Spleen (tissue), 11 donors: ENCODE results near the gene SLC7A11. TPM values are rescaled to one million over a fixed set of nuclear protein-coding genes. Genes with fewer than 3 reads are reported as not detected.
A peak's percentile ranks its signal among the peaks of the same experiment; 100 is the strongest.

ENCODE experiments used
- DNase-seq: peaks from one replicate; pipeline ENCODE4 v3.0.0-alpha.2; 2020
- H3K27ac ChIP-seq, 8 donors: fragments of 200-600 bp; sonication (generic) in 7 of 8; 1 replicate in 4 of 8; 2 replicates in 4 of 8; pipeline versions ENCODE4 v1.5.0 to v1.8.0; 2016 to 2021; ENCODE audit warnings: inconsistent platforms in 4 of 8, mild to moderate bottlenecking in 4 of 8, moderate library complexity in 1 of 8
- H3K27me3 ChIP-seq, 7 donors: fragments of 200-600 bp; sonication (generic) in 6 of 7; replicated peaks in 1 of 7; 1 replicate in 4 of 7; 2 replicates in 3 of 7; pipeline versions ENCODE4 v1.5.0 to v1.8.0; 2016 to 2021; ENCODE audit warnings: inconsistent platforms in 3 of 7, mild to moderate bottlenecking in 1 of 7
- H3K36me3 ChIP-seq, 6 donors: fragments of 200-600 bp; sonication (generic) in 5 of 6; 1 replicate in 4 of 6; 2 replicates in 2 of 6; pipeline versions ENCODE4 v1.5.0 to v1.8.0; 2016 to 2021; ENCODE audit warnings: inconsistent platforms in 2 of 6
- H3K4me1 ChIP-seq, 6 donors: fragments of 200-600 bp; sonication (generic) in 5 of 6; 1 replicate in 3 of 6; 2 replicates in 3 of 6; pipeline versions ENCODE4 v1.5.0 to v1.8.0; 2016 to 2021; ENCODE audit warnings: inconsistent platforms in 3 of 6
- H3K4me3 ChIP-seq, 8 donors: fragments of 200-600 bp; sonication (generic) in 7 of 8; 1 replicate in 4 of 8; 2 replicates in 4 of 8; pipeline versions ENCODE4 v1.5.0 to v1.8.0; 2016 to 2021; ENCODE audit warnings: inconsistent platforms in 4 of 8, mild to moderate bottlenecking in 4 of 8, moderate library complexity in 2 of 8
- H3K9me3 ChIP-seq, 8 donors: fragments of 200-600 bp; sonication (generic) in 7 of 8; 1 replicate in 4 of 8; 2 replicates in 4 of 8; pipeline versions ENCODE4 v1.5.0 to v1.8.0; 2016 to 2021; ENCODE audit warnings: inconsistent platforms in 4 of 8
- POLR2A ChIP-seq, 3 donors: fragments of 450-650 bp; IDR thresholded peaks; one replicate each; pipeline ENCODE4 v1.5.1; 2017; ENCODE audit warnings: antibody characterized with exemption in 3 of 3, mild to moderate bottlenecking in 1 of 3
- POLR2AphosphoS5 ChIP-seq, 3 donors: sonication (generic); formaldehyde crosslinking; IDR thresholded peaks; one replicate each; pipeline ENCODE4 v1.5.1; 2017; ENCODE audit warnings: antibody characterized with exemption in 3 of 3
- WGBS, 5 donors: extraction: QIAGEN DNeasy Blood & Tissue Kit in 3 of 5; methylation state at CpG; one replicate each; pipeline versions ENCODE4 v1.1.5 to v1.1.7; 2013 to 2018; 5-methylcytosine and 5-hydroxymethylcytosine counted together
- intact Hi-C: fragments of 100-400 bp; cut with DNase I; formaldehyde crosslinking; loops from one replicate; pipeline ENCODE4 v1.15.0; 2023; ENCODE audit warnings: low total_unique reads
- polyA plus RNA-seq, 3 donors: library from polyadenylated mRNA; stranded (reverse); fragments of 200-250 nt; gene quantifications; one replicate each; pipeline ENCODE4 v1.2.1, GENCODE V29; 2013
- total RNA-seq, 7 donors: library from RNA; depleted of rRNA in 3 of 7; stranded (reverse); fragments of >200 nt in 3 of 7; fragmentation: NEBNext Ultra II Directional in 4 of 7; extraction: Animal tissue kit (Norgen Biotek cat#: 25700) in 4 of 7; gene quantifications; one replicate each; pipeline versions ENCODE4 v1.1.0 to v1.2.1, GENCODE V29; 2016 to 2021
- TF ChIP-seq, protein P1 (sequence below), 11 experiments: fragments of 200-600 bp in 7 of 11; fragments of 450-650 bp in 4 of 11; sonication (generic) in 4 of 11; IDR thresholded peaks in 8 of 11; conservative IDR thresholded peaks in 3 of 11; 1 replicate in 7 of 11; 2 replicates in 4 of 11; pipeline versions ENCODE4 v1.4.0 to v1.8.0; 2016 to 2021; ENCODE audit warnings: antibody characterized with exemption in 11 of 11, inconsistent platforms in 4 of 11, mild to moderate bottlenecking in 1 of 11
- donor health status: healthy with polysubstance abuse.
- donor health status: DM: no; HTN: no; CAD: no; lungs with moderate emphysema.
- donor health status: DM: no; HTN: no; CAD: no.
- donor health status: Bipolar disorder and iron deficiency.
- donor health status: healthy.
- donor health status: DM: no; HTN: no; CAD: no.
- donor health status: DM: yes; HTN: yes; CAD: no.

The SLC7A11 gene
- total and polyA plus RNA-seq, 10 donors: 0.13 to 2.1 (median 0.52) TPM

DNA sequence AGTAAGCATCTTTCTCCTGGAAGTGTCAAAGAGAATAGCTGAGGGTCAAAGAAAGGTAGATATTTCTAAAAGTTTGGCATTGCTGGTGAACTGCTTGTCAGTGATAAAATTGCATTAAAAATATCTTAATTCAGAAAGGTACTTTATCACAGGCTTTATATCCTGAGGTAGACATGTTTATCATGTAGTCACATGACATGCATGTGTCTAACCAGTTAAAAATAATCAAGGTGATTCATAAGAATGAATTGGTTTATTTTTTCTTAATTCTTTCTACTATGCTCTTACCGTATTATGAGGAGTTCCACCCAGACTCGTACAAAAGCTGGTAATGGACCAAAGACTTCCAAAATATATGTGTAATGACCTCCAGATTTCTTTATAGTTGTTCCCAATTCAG is 6.1 kb downstream of the SLC7A11 start:
- H3K27me3 ChIP-seq: no peaks in the 10 kb centered on the region
- no peak overlapping the region for H3K4me3 ChIP-seq
- no peak for DNase-seq
- H3K27ac ChIP-seq: no peak overlapping the region
- TF ChIP-seq, protein P1, sequence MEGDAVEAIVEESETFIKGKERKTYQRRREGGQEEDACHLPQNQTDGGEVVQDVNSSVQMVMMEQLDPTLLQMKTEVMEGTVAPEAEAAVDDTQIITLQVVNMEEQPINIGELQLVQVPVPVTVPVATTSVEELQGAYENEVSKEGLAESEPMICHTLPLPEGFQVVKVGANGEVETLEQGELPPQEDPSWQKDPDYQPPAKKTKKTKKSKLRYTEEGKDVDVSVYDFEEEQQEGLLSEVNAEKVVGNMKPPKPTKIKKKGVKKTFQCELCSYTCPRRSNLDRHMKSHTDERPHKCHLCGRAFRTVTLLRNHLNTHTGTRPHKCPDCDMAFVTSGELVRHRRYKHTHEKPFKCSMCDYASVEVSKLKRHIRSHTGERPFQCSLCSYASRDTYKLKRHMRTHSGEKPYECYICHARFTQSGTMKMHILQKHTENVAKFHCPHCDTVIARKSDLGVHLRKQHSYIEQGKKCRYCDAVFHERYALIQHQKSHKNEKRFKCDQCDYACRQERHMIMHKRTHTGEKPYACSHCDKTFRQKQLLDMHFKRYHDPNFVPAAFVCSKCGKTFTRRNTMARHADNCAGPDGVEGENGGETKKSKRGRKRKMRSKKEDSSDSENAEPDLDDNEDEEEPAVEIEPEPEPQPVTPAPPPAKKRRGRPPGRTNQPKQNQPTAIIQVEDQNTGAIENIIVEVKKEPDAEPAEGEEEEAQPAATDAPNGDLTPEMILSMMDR (IDR thresholded peaks at IDR 0.05 in 8 of 11, conservative IDR thresholded peaks at IDR 0.05 in 3 of 11): no peak
- no peak for TF ChIP-seq POLR2A (IDR thresholded peaks at IDR 0.05)
- no peak for TF ChIP-seq POLR2AphosphoS5 (IDR thresholded peaks at IDR 0.05)
- H3K4me1 ChIP-seq: peaks cover 0 to 10% (median 4%) of the 10 kb centered on the region in 6 donors
- intact Hi-C loops: no loop called here
- no peaks in the 10 kb centered on the region for H3K36me3 ChIP-seq
- no peaks in the 10 kb centered on the region for H3K9me3 ChIP-seq
- WGBS, 5 donors: 83 to 95% (median 92%) methylated on average over 2 of the region's 2 CpGs

DNA sequence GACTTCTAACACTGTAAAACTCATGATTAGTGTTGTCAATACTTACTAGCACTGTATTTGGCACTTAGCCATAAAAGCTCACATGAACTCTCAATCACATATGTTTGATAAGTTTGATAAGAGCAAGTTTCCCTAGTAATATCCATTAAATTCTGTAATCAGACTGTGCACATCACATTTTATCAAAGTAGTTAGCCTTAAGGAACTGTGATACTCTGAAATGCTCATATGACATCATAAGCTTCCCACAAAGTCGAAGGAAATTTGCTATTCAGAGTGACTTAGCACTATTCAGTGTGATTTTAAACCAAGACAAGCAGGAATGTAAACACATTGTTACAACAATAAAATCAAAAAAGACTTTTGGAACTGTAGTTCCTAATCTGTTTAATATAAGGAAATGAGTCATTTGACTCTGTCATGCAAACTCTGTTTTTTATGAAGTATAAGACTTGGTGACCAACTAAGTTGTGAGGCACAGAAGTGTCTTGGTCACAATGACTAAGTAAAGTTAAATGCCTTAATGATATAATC is 6.7 kb downstream of the SLC7A11 start:
- TF ChIP-seq POLR2A (IDR thresholded peaks at IDR 0.05): no peak
- TF ChIP-seq, protein P1 (IDR thresholded peaks at IDR 0.05 in 8 of 11, conservative IDR thresholded peaks at IDR 0.05 in 3 of 11): no peak
- no peak for TF ChIP-seq POLR2AphosphoS5 (IDR thresholded peaks at IDR 0.05)
- peaks cover 0 to 10% (median 3%) of the 10 kb centered on the region in 6 donors for H3K4me1 ChIP-seq
- intact Hi-C loops: no loop called here
- H3K27me3 ChIP-seq: no peaks in the 10 kb centered on the region
- H3K4me3 ChIP-seq: no peak overlapping the region
- H3K27ac ChIP-seq: no peak overlapping the region
- no peak for DNase-seq
- WGBS, 5 donors: 13 to 25% (median 20%) methylated on average over 1 of the region's 1 CpG
- no peaks in the 10 kb centered on the region for H3K9me3 ChIP-seq
- no peaks in the 10 kb centered on the region for H3K36me3 ChIP-seq

DNA sequence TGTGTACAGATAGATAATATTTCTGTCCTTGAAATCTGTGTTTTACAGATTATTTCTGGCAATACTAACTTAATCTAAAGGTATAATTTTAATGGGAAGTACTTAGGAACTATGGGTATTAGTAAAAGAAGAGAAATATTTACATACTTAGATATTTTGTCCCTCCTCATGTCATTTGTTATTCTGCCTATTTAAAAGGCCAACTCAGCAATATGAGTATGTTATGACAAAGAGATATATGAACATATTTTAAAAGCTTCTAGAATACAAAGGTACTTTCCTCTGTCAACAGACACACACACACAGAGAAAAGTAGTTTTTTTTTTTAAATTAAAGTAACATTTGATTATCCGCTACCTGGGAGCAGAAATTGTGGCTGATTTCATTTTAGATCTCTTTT is 7.9 kb downstream of the SLC7A11 start:
- 90 to 98% (median 97%) methylated on average over 1 of the region's 1 CpG for WGBS, 5 donors
- Histone ChIP-seq H3K27ac (no peak overlapping the region), H3K27me3 (no peaks in the 10 kb centered on the region), H3K4me3 (no peak overlapping the region), H3K4me1 (peaks cover 0 to 10% (median 3%) of the 10 kb centered on the region in 6 donors), H3K9me3 (no peaks in the 10 kb centered on the region), H3K36me3 (no peaks in the 10 kb centered on the region)
- TF ChIP-seq POLR2AphosphoS5 (IDR thresholded peaks at IDR 0.05) (no peak), POLR2A (IDR thresholded peaks at IDR 0.05) (no peak)
- intact Hi-C loops: no loop called here
- DNase-seq: no peak

DNA sequence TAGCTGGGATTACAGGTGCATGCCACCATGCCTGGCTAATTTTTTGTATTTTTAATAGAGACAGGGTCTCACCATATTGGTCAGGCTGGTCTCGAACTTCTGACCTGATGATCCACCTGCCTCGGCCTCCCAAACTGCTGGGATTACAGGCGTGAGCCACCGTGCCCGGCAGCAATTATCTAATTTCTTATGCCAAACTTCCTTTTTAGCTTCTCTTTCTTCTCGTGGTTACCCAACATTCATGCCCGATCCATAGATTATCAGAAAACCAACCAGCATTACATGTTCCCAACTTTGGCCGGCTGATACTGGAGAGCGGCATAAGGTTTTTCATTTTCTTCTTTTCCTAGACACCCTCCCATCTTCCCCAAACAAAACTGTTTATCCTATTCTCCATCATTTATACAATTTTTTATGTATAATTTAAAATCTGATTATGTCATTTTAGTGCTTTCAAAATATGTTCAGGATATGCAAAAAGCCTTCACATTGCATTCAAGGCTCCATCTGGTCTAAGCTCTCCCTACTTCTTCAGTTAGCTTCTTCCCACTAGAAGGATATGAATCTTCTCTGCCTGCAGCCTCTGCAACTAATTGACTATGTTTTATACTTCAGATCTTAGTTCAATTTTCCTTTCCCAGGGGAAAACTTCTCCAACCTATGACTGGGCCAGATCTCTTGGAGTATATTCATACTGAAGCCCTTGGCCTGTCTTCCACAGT is 8.7 kb downstream of the SLC7A11 start:
- H3K9me3 ChIP-seq: no peaks in the 10 kb centered on the region
- no peaks in the 10 kb centered on the region for H3K27me3 ChIP-seq
- WGBS, 5 donors: 86 to 99% (median 88%) methylated on average over 9 of the region's 9 CpGs
- peak; percentile 20 for DNase-seq
- H3K4me3 ChIP-seq: no peak overlapping the region
- no peak overlapping the region for H3K27ac ChIP-seq
- no peaks in the 10 kb centered on the region for H3K36me3 ChIP-seq
- intact Hi-C loops: no loop called here
- no peak for TF ChIP-seq POLR2AphosphoS5 (IDR thresholded peaks at IDR 0.05)
- TF ChIP-seq, protein P1 (IDR thresholded peaks at IDR 0.05 in 8 of 11, conservative IDR thresholded peaks at IDR 0.05 in 3 of 11): no peak
- TF ChIP-seq POLR2A (IDR thresholded peaks at IDR 0.05): no peak
- H3K4me1 ChIP-seq: peaks cover 0 to 10% (median 3%) of the 10 kb centered on the region in 6 donors
